Measurements from ENCODE around the gene PHLDA3.

- TF ChIP-seq CTCF (IDR thresholded peaks at IDR 0.05; ENCODE audit: low read depth, low read length, missing input control) (no peak), TAF1 (conservative IDR thresholded peaks at IDR 0.05) (no peak), JUND (IDR thresholded peaks at IDR 0.05) (no peak), SP1 (IDR thresholded peaks at IDR 0.05) (no peak), YY1 (IDR thresholded peaks at IDR 0.05) (no peak), NR2F2 (IDR thresholded peaks at IDR 0.05) (no peak), ATF3 (IDR thresholded peaks at IDR 0.05) (no peak), FOXA1 (IDR thresholded peaks at IDR 0.05) (no peak), RAD21 (IDR thresholded peaks at IDR 0.05) (no peak), REST (IDR thresholded peaks at IDR 0.05) (no peak), ZBTB33 (IDR thresholded peaks at IDR 0.05) (no peak), EGR1 (IDR thresholded peaks at IDR 0.05; ENCODE audit: low read depth in 2 of 2) (no peak), MAX (IDR thresholded peaks at IDR 0.05) (no peak)
Measured at GRCh38 chr1:201518071-201518470, 49.1 kb upstream of the PHLDA3 start.
